ENCODE data around the gene STARD8.

- TF ChIP-seq CTCF (IDR thresholded peaks at IDR 0.05; ENCODE audit: poor library complexity, severe bottlenecking) (no peak), RAD21 (conservative IDR thresholded peaks at IDR 0.05) (no peak), REST (IDR thresholded peaks at IDR 0.05; ENCODE audit: borderline replicate concordance) (no peak)
These were observed 22.4 kb downstream of the STARD8 start for GRCh38 chrX:68669871-68670270.
